Activated CD4-positive, alpha-beta memory T cell treated with anti-CD3 and anti-CD28 coated beads for 36 hours (primary cell): ENCODE data around the gene CLCA4. TPM values are rescaled to one million over a fixed set of nuclear protein-coding genes. Genes with fewer than 3 reads are reported as not detected.
"Not testable (repeated sequence)": the region's sequence is repeated elsewhere in the genome, so short reads cannot be mapped to it uniquely, and the experiment has no call there.

ENCODE experiments used
- CTCF ChIA-PET: fragments of 350-600 bp; sonication (Branson Sonifier 250); formaldehyde crosslinking; loops from one replicate; lab custom pipeline; 2021; ENCODE audit warnings: antibody characterized with exemption, inconsistent platforms; lab: Charles Lee
- POLR2A ChIA-PET: fragments of 350-600 bp; sonication (Branson Sonifier 250); formaldehyde crosslinking; loops from one replicate; lab custom pipeline; 2021; ENCODE audit warnings: antibody characterized with exemption; lab: Charles Lee
- DNase-seq: peaks from one replicate; pipeline ENCODE4 v3.0.0-alpha.2; 2020
- H3K27ac Mint-ChIP-seq: one replicate; pipeline ENCODE4 v1.8.0; 2021; ENCODE audit warnings: mixed read lengths
- H3K27me3 Mint-ChIP-seq: one replicate; pipeline ENCODE4 v1.8.0; 2021; ENCODE audit warnings: mixed read lengths
- H3K36me3 Mint-ChIP-seq: one replicate; pipeline ENCODE4 v1.8.0; 2021; ENCODE audit warnings: mixed read lengths
- H3K4me1 Mint-ChIP-seq: one replicate; pipeline ENCODE4 v1.8.0; 2021; ENCODE audit warnings: low read depth, mixed read lengths
- H3K4me3 Mint-ChIP-seq: one replicate; pipeline ENCODE4 v1.8.0; 2021; ENCODE audit warnings: mild to moderate bottlenecking, mixed read lengths
- H3K9me3 Mint-ChIP-seq: one replicate; pipeline ENCODE4 v1.8.0; 2021; ENCODE audit warnings: mixed read lengths
- intact Hi-C: fragments of 100-400 bp; cut with micrococcal nuclease; formaldehyde crosslinking; loops from one replicate; pipeline ENCODE4 v1.15.1; 2023
- total RNA-seq, 2 experiments: library from RNA; stranded (reverse); gene quantifications; one replicate each; pipeline ENCODE4 v1.2.3, GENCODE V29; 2021

Gene CLCA4
- total RNA-seq, 2 experiments from 2014 or later = not detected

DNA sequence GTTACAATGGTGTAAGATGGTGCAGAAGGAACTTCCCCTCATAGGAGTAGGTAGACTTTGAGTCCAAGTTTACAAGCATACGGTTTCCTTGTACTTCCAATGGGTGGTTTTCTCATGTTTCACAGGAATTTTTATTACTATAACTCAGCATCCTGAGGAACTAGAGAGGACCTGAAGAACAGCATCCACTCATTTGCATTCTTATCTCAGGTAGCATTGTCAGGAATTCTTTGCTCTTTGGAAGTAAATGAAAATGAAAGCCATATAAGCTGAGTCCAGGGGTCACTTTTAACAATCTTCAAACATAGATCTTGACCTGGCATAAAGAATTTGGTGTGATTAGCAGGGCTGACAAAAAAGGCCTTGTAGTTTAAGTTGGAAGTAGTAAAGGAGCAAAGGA is 34.4 kb downstream of the CLCA4 start:
- ChIA-PET POLR2A (no interaction called here), CTCF (no interaction called here)
- no peak for DNase-seq
- Mint-ChIP-seq H3K36me3 (no peaks in the 10 kb centered on the region), H3K4me3 (no peak overlapping the region), H3K4me1 (no peaks in the 10 kb centered on the region), H3K27me3 (no peaks in the 10 kb centered on the region), H3K27ac (no peak overlapping the region), H3K9me3 (no peaks in the 10 kb centered on the region)
- intact Hi-C loops = no loop called here

DNA sequence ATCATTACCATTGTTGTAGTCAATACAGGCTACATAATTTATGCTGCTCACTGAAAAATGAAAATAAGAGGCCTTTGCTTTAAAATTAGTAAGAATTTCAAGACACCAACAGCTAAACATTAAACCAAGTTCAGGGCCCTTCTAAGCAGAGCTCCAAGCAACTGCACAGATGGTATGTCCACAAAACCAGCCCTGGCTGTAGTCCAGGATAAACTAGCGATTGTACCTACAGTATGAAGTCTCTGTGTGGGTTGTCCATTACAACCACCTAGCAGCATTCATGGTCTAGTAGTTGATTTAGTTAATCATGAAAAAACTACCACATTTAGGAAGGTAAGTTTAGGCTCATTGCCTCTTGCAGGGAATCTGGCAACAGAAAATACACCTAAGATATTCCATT is 35.3 kb downstream of the CLCA4 start:
- Mint-ChIP-seq H3K27ac (no peak overlapping the region), H3K27me3 (no peaks in the 10 kb centered on the region), H3K36me3 (no peaks in the 10 kb centered on the region), H3K4me3 (no peak overlapping the region), H3K9me3 (no peaks in the 10 kb centered on the region), H3K4me1 (no peaks in the 10 kb centered on the region)
- intact Hi-C loops = no loop called here
- no peak for DNase-seq
- ChIA-PET CTCF (no interaction called here), POLR2A (no interaction called here)

GRCh38 chr1:86583032-86583431 is 36.2 kb downstream of the CLCA4 start:
- intact Hi-C loops = no loop called here
- Mint-ChIP-seq H3K27me3 (peaks cover 4% of the 10 kb centered on the region), H3K4me1 (no peaks in the 10 kb centered on the region), H3K36me3 (no peaks in the 10 kb centered on the region), H3K27ac (no peak overlapping the region), H3K9me3 (no peaks in the 10 kb centered on the region), H3K4me3 (no peak overlapping the region)
- ChIA-PET CTCF (no interaction called here), POLR2A (no interaction called here)
- DNase-seq = no peak

DNA sequence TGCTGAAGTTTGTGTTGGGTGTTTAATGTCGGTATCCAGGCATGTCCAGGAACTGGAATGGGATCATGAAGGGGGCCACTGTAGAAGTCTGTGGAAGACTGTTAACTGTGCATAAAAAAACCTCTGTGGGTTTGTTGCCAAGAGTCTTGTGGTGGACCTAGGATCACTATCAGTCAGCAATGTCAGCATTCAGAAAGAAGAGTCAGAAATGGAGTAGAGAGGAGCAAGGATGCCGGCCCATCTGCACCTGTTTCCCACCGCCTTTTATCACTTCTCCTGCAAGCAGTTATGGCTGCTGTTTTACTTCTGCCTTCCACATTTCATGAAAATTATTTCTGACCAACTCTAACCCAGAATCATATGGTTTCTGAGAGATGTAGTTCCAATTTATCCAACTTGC is 36.7 kb downstream of the CLCA4 start:
- DNase-seq = no peak
- intact Hi-C loops = no loop called here
- CTCF ChIA-PET = no interaction called here
- no peaks in the 10 kb centered on the region for H3K9me3 Mint-ChIP-seq
- H3K27ac Mint-ChIP-seq = no peak overlapping the region
- no peak overlapping the region for H3K4me3 Mint-ChIP-seq
- H3K4me1 Mint-ChIP-seq = no peaks in the 10 kb centered on the region
- H3K27me3 Mint-ChIP-seq = peaks cover 7% of the 10 kb centered on the region
- POLR2A ChIA-PET = no interaction called here
- no peaks in the 10 kb centered on the region for H3K36me3 Mint-ChIP-seq

DNA sequence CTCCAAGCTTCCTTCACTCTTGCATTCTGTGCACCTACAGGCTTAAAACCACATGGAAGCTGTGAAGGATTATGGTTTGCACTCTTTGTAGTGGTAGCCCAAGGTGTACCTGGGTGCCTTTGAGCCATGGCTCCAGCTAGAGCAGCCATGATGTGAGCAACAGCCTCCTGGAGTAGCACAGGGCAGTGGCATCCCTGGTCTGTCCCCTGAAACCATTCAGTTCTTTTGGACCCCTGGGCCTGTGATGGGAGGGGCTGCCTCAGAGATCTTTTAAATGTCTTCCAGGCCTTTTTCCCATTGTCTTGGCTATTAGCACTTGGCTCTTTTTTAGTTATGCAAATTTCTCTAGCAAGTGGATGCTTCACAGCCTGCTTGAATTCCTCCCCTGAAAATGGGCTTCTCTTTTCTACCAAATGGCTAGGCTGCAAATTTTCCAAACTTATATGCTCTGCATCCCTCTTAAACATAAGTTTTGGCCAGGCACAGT is 47.4 kb downstream of the CLCA4 start:
- Mint-ChIP-seq H3K27me3 (peaks cover 3% of the 10 kb centered on the region), H3K4me3 (no peak overlapping the region), H3K36me3 (no peaks in the 10 kb centered on the region), H3K27ac (no peak overlapping the region), H3K4me1 (no peaks in the 10 kb centered on the region), H3K9me3 (peaks cover 18% of the 10 kb centered on the region)
- no peak for DNase-seq
- intact Hi-C loops = no loop called here
- ChIA-PET CTCF (no interaction called here), POLR2A (no interaction called here)

DNA sequence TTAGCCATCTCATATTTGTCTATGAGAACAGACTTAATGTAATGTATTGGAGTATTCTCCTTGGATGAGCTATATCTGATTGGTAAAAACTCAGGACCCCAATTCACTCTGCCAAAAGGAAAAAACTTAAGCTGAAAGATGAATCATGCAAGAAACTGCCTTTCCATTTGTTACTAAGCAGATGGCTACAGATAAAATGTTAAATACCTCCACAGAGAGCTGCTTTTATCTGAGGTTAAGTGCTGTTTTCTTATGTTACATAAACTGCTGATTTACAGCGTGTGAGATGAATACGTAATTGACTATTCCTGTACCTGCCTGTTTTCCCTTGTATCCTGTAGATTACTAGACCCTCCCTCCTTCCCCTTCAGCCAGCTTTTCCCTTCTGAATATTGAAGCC is 49.3 kb downstream of the CLCA4 start:
- POLR2A ChIA-PET = no interaction called here
- DNase-seq = no peak
- no peak overlapping the region for H3K27ac Mint-ChIP-seq
- CTCF ChIA-PET = no interaction called here
- H3K4me1 Mint-ChIP-seq = no peaks in the 10 kb centered on the region
- intact Hi-C loops = no loop called here
- H3K4me3 Mint-ChIP-seq = no peak overlapping the region
- H3K27me3 Mint-ChIP-seq = no peaks in the 10 kb centered on the region
- H3K36me3 Mint-ChIP-seq = no peaks in the 10 kb centered on the region
- H3K9me3 Mint-ChIP-seq = peaks cover 21% of the 10 kb centered on the region

GRCh38 chr1:86596741-86597290 is 49.9 kb downstream of the CLCA4 start:
- DNase-seq = no peak
- no peak overlapping the region for H3K27ac Mint-ChIP-seq
- CTCF ChIA-PET = no interaction called here
- no peaks in the 10 kb centered on the region for H3K27me3 Mint-ChIP-seq
- H3K4me3 Mint-ChIP-seq = no peak overlapping the region
- no peaks in the 10 kb centered on the region for H3K4me1 Mint-ChIP-seq
- POLR2A ChIA-PET = no interaction called here
- intact Hi-C loops = no loop called here
- no peaks in the 10 kb centered on the region for H3K36me3 Mint-ChIP-seq
- H3K9me3 Mint-ChIP-seq = peaks cover 24% of the 10 kb centered on the region

- H3K4me3 Mint-ChIP-seq, H3K4me1 Mint-ChIP-seq, DNase-seq, intact Hi-C loops, H3K27ac Mint-ChIP-seq, POLR2A ChIA-PET, CTCF ChIA-PET, H3K36me3 Mint-ChIP-seq, H3K27me3 Mint-ChIP-seq: not testable (repeated sequence)
- H3K9me3 Mint-ChIP-seq = peaks cover 26% of the 10 kb centered on the region
These were observed 59.2 kb downstream of the CLCA4 start for GRCh38 chr1:86606080-86606479.

- ChIA-PET POLR2A (no interaction called here), CTCF (interaction anchor here (0.6 kb wide), 1 partner anchor 1526 kb away, joined by 3 read pairs; no protein-coding TSS in a partner anchor)
- peaks cover 5% of the 10 kb centered on the region for H3K36me3 Mint-ChIP-seq
- no peak overlapping the region for H3K27ac Mint-ChIP-seq
- no peaks in the 10 kb centered on the region for H3K4me1 Mint-ChIP-seq
- no peak overlapping the region for H3K4me3 Mint-ChIP-seq
- H3K9me3 Mint-ChIP-seq = peaks cover 23% of the 10 kb centered on the region
- intact Hi-C loops = no loop called here
- DNase-seq = no peak
- H3K27me3 Mint-ChIP-seq = peaks cover 6% of the 10 kb centered on the region
These were observed 69.6 kb downstream of the CLCA4 start for GRCh38 chr1:86616433-86616832.

DNA sequence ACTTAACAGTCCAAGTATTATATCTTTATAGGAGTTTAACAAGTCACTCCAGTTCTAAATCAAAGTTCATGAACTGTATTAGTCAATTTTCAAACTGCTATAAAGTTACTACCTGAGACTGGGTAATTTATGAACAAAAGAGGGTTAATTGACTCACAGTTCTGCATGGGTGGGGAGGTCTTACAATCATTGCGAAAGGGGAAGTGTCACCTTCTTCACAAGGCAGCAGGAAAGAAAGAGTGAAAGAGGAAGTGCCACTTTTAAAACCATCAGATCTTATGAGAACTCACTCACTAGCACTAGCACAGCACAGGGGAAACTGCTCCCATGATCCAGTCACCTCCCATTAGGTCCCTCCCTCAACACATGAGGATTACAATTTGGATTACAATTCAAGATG is 70.0 kb downstream of the CLCA4 start:
- Mint-ChIP-seq H3K9me3 (peaks cover 20% of the 10 kb centered on the region), H3K27me3 (peaks cover 7% of the 10 kb centered on the region), H3K27ac (no peak overlapping the region), H3K4me1 (no peaks in the 10 kb centered on the region), H3K36me3 (peaks cover 5% of the 10 kb centered on the region), H3K4me3 (no peak overlapping the region)
- DNase-seq = no peak
- CTCF ChIA-PET = no interaction called here
- intact Hi-C loops = no loop called here
- POLR2A ChIA-PET = no interaction called here

- ChIA-PET POLR2A (no interaction called here), CTCF (no interaction called here)
- H3K4me3 Mint-ChIP-seq = no peak overlapping the region
- intact Hi-C loops = no loop called here
- no peaks in the 10 kb centered on the region for H3K4me1 Mint-ChIP-seq
- no peak overlapping the region for H3K27ac Mint-ChIP-seq
- DNase-seq = no peak
- peaks cover 6% of the 10 kb centered on the region for H3K27me3 Mint-ChIP-seq
- peaks cover 1% of the 10 kb centered on the region for H3K36me3 Mint-ChIP-seq
- peaks cover 7% of the 10 kb centered on the region for H3K9me3 Mint-ChIP-seq
These were observed 71.5 kb downstream of the CLCA4 start for GRCh38 chr1:86618358-86618757.

DNA sequence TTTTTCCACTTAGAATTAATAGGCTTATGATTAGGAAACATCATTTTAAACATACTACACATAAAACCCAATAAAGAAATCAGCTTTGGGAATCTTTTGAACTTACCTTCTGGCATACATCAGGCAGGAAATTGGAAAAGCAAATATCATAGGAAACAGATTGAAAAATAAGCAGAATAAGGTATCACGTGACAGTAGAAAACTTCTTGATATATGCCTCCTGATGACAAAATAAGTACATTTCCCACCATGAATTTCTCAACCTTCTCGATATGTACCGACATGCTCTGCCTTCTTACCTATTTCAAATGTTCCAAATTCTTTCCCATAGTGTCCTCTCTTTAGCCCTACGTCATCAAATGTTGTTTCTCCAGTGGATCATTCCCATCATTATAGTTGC is 72.4 kb downstream of the CLCA4 start:
- DNase-seq = no peak
- Mint-ChIP-seq H3K4me3 (no peak overlapping the region), H3K9me3 (peaks cover 3% of the 10 kb centered on the region), H3K4me1 (no peaks in the 10 kb centered on the region), H3K27ac (no peak overlapping the region), H3K36me3 (peaks cover 1% of the 10 kb centered on the region), H3K27me3 (peaks cover 6% of the 10 kb centered on the region)
- CTCF ChIA-PET = no interaction called here
- intact Hi-C loops = no loop called here
- POLR2A ChIA-PET = no interaction called here

DNA sequence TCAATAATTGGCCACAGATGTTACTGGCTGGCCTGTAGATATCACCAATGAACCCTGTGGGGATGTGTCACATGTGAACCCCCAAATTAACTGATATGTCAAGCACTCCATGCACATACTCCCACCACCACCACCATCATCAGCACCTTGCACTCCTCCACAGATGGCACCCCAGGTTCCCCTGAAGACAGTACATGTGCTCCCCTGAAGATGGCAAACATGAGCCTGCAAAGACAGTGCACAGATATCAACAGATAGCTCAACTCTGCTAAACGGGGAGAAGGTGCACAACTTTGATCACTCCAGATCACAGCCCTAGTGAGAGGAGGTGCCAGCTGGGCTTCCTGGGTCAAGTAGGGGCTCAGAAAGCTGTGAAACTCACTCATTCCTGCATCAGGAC is 74.4 kb downstream of the CLCA4 start:
- Mint-ChIP-seq H3K27me3 (peaks cover 6% of the 10 kb centered on the region), H3K36me3 (peaks cover 1% of the 10 kb centered on the region), H3K27ac (no peak overlapping the region), H3K9me3 (peaks cover 10% of the 10 kb centered on the region), H3K4me1 (no peaks in the 10 kb centered on the region), H3K4me3 (no peak overlapping the region)
- CTCF ChIA-PET = no interaction called here
- no peak for DNase-seq
- intact Hi-C loops = no loop called here
- POLR2A ChIA-PET = no interaction called here
